ENCODE results near the gene ZNF217.
"Not testable (repeated sequence)": the region's sequence is repeated elsewhere in the genome, so short reads cannot be mapped to it uniquely, and the experiment has no call there.

DNA sequence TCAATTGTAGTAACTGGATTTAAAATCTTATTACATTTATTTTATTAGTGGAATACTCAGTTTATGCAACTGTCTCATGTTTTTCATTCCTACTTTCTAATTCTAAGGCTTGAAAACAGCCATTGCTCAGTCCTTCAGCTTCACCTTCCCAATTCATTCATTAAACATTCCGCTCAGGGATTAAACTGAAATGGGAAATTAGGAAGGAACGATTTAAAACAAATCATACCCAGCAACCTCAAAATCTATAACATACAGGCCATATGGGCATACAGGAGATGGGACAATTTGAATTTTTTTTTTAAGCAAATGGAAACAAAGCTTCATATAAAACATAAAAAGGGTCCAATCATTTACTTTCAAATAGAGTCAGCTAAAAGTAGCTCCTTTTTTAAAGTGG lies 3.5 kb downstream of the ZNF217 start:
- TF ChIP-seq, protein P1, sequence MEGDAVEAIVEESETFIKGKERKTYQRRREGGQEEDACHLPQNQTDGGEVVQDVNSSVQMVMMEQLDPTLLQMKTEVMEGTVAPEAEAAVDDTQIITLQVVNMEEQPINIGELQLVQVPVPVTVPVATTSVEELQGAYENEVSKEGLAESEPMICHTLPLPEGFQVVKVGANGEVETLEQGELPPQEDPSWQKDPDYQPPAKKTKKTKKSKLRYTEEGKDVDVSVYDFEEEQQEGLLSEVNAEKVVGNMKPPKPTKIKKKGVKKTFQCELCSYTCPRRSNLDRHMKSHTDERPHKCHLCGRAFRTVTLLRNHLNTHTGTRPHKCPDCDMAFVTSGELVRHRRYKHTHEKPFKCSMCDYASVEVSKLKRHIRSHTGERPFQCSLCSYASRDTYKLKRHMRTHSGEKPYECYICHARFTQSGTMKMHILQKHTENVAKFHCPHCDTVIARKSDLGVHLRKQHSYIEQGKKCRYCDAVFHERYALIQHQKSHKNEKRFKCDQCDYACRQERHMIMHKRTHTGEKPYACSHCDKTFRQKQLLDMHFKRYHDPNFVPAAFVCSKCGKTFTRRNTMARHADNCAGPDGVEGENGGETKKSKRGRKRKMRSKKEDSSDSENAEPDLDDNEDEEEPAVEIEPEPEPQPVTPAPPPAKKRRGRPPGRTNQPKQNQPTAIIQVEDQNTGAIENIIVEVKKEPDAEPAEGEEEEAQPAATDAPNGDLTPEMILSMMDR (IDR thresholded peaks at IDR 0.05 in 2 of 3, conservative IDR thresholded peaks at IDR 0.05 in 1 of 3; ENCODE audit: borderline replicate concordance in 1 of 3, insufficient read depth in 1 of 3, low read depth in 2 of 3, low read length in 2 of 3), result not testable (repeated sequence)
- TF ChIP-seq, protein P2, sequence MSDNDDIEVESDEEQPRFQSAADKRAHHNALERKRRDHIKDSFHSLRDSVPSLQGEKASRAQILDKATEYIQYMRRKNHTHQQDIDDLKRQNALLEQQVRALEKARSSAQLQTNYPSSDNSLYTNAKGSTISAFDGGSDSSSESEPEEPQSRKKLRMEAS (IDR thresholded peaks at IDR 0.05), result not testable (repeated sequence)
- TF ChIP-seq EGR1 (IDR thresholded peaks at IDR 0.05; ENCODE audit: low read depth); EZH2 (IDR thresholded peaks at IDR 0.05): not testable (repeated sequence)
